NCI-H2107 treated with DMSO at 0.1 percent for 48 hours (cell line): ENCODE results near the gene RPL18A.

Source experiments
- DNase-seq: peaks from one replicate; lab custom pipeline; 2025; ENCODE audit not compliant: unreplicated experiment; lab: John Stamatoyannopoulos, UW

Gene RPL18A

GRCh38 chr19:17841810-17842662 is 17.7 kb upstream of the RPL18A start:
- DNase-seq, result no peak

- no peak for DNase-seq
These were observed 16.9 kb upstream of the RPL18A start for GRCh38 chr19:17842663-17843291.

- DNase-seq, result no peak
These were observed 16.4 kb upstream of the RPL18A start for GRCh38 chr19:17843292-17843827.

- no peak for DNase-seq
These were observed 15.7 kb upstream of the RPL18A start for GRCh38 chr19:17843908-17844490.

- no peak for DNase-seq
These were observed 13.6 kb upstream of the RPL18A start for GRCh38 chr19:17846146-17846545.

- DNase-seq, result no peak
These were observed 12.0 kb upstream of the RPL18A start, which contains the start of gene JAK3 for GRCh38 chr19:17847538-17848366. Gene JAK3 (minus strand): TSS chr19:17847982. CDS start chr19:17844417, 3,565 bp downstream.

GRCh38 chr19:17848595-17849292 is 11.0 kb upstream of the RPL18A start:
- no peak for DNase-seq

GRCh38 chr19:17854061-17854460 is 5.6 kb upstream of the RPL18A start:
- no peak for DNase-seq

GRCh38 chr19:17855280-17856152 is 4.2 kb upstream of the RPL18A start:
- DNase-seq, result peak; percentile 46

- DNase-seq, result no peak
These were observed 752 bp downstream of the RPL18A start for GRCh38 chr19:17860331-17860992.

GRCh38 chr19:17860993-17861360 is 1.3 kb downstream of the RPL18A start:
- DNase-seq, result no peak

- no peak for DNase-seq
These were observed 2.1 kb downstream of the RPL18A start for GRCh38 chr19:17861542-17862402.

- no peak for DNase-seq
These were observed 3.2 kb downstream of the RPL18A start for GRCh38 chr19:17862711-17863519.

GRCh38 chr19:17863520-17864182 is 3.9 kb downstream of the RPL18A start:
- DNase-seq, result no peak

GRCh38 chr19:17865364-17866311 is 5.9 kb downstream of the RPL18A start:
- DNase-seq, result no peak
